Measurements from ENCODE around the gene BCAS3.

BCAS3 gene

DNA sequence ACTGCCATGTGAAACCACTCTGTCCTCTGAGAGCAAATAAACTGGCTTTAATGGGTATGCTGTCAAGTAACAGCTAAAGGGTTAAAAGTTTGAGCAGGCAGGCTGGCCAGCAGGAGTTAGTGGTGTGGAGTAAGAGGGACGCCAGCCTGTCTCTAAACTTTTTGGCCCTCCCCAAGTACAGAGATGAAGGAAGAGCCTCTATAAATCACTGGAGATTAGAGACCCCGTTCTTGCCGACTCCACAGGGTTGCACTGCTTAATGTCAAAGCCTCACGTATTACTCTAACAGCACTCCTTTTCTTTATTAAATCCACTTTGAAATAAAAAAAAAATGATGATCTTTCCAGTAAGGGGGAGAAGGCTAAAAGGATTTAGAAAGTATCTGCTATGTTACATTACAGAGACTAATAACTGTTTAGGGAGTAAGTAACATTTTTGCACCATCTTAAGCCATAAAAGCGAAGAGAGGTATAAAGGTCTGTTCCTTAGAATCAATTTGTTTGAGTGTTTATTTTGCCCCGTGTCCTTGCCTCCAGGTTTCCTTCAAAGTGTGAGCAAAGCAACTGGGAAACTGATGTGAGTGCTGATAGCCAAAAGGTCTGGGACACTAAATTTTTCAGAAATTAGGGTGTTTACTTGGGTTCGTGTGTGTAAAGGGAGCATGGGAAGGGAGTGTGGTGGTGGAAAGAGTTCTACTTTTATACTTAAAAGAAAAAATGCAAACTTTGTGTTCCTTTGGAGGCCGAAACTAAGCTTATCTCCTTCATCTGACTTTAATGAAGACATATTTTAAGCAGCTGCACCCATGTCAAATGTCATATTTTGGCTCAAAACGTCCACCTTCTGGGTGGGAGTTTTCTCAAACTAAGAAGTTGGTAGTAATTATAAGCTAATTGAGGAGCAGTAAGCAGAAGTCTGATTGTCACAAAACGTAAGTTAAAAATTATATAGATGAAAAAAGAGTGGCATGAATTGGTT lies 612.0 kb downstream of the BCAS3 start:
- no peak for DNase-seq (ENCODE audit: low read depth, low spot score)

DNA sequence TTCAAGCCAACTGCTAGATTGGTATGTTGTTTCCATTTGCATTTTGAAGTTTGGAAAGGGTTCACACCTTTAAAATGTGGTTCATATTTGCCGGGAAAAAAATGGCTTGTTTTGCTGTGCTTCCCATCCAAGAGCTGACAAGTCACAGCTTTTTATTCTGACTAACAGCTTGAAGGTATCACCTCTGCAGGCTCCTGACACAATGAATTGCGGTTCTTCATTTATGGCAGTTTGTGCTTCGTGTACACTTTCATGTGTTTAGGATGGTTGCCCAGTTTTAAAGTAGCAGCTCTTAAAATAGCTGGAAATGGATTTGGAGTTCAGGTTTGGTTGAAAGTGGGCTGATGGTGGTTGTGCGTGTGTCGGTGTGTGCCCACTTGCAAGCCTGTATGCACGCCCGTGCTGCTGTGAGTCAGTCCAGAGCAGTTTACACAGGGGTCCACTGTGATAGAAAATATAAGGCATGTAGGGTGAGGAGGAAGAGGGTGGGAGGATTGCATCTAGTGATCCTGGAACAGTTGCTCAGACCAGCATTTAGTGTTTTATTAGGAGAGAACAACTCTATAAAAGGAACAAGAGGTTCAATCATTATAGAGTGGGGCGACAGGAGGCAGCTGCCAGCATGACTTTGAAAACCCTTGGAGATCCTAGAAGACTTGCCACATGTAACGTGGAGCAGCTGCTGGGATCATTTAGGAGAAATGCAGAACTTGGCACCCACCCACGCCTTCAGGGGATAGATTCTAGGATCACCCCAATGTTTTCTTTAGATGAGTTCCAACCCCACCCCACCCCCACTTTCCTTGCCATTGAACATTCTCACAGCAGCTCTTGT lies 614.0 kb downstream of the BCAS3 start:
- DNase-seq (ENCODE audit: low read depth, low spot score) = no peak

DNA sequence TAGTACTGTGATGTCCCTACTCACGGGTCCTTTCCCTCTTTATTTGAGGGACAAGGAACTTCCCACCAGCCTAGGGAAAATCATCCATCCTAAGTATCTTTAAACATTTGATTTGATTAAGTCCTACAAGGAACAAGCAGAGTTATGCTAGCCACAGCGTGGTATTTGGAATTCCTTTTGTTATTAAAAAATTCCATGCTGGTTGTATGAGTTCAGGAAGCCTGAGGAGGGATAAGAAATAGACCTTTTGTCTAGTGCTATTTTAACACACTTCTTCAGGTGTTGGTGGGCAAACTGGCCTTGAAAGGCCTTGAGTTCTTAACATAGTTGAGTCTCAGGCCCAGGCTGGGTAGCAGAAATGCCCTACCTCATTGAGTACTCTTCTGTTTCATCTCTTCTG lies 616.6 kb downstream of the BCAS3 start:
- no peak for DNase-seq (ENCODE audit: low read depth, low spot score)

DNA sequence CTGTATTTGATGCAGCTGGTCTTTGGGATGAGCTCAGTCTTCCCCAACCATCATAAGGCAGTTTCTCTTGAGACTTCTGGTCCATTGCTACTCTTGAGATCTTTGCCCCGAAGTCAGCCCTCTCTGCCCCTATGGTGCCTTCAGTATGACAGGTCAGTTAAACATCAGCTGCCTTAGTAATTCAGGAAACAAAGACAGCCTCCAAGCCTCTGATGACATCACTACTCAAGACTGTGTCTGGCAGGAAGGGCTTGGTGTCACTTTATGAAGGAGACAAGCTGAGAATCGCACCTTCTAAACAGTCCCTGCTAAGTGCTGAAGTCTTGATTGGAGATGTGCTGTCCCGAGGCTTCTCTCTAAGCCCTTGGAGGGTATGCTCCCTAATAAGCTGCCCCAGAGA lies 617.1 kb downstream of the BCAS3 start:
- no peak for DNase-seq (ENCODE audit: low read depth, low spot score)

DNA sequence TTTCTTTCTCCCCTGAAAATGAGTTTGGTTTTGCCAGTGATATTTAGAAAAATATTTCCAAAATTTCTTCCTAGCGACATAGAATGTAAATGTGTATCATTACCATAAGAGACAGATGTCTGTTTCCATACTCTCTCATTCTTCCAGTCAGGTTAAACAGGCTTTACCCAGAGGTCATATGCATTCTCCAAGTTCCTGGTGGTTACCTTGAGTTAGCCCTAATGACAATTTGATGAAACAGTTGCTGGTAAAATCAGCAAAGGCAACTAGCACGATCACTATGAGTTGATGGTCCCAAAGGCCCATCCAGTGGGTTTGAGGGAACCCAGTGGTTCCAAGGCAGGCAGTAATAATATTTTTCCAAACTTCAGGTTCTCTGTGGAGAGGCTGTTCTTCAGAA lies 618.4 kb downstream of the BCAS3 start:
- DNase-seq (ENCODE audit: low read depth, low spot score) = no peak

DNA sequence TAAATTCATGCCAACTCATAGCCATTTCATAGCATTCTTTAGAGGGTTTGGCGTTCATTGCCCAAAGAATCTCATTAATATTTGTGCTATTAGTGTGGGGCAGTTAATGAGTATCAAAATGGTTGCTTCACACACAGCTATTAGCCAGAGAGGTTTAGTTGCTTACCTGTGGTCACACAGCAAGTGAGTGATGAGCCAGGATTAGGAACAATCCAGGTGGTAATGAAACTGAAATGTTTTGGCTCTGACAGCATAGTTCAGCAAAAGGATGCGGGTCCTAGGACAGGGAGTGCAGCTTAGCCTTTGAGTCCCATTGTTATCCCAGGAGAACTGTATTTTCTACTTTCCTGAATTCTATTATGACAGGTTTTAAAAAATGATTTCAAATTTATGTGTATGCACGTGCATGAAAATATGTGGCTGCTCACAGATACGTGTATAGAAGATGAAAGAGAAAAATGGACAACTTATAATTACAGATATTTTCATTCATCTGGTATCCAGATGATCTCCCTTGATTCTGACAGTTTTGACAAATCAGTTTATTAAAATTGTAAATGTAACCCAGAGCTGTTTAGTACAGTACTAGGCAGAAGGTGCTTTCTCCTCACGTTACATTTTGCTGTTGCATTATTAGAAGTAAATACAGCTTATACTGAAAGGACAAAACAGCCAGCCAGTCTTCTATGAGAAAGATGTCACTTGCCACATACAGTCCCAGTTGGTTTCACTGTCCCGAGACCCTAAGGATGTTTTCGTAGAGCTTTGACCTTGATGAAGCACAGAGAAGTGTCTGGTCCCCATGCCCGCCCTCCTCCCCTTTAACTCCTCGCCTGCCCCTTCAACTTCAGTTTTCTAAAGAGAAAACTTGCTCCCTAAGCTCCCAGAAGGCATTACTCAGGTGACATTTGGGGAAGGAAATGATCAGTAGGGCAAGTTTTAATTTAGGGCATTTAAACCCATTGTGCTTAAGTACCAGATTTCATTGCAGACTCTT lies 622.2 kb downstream of the BCAS3 start:
- no peak for DNase-seq (ENCODE audit: low read depth, low spot score)

DNA sequence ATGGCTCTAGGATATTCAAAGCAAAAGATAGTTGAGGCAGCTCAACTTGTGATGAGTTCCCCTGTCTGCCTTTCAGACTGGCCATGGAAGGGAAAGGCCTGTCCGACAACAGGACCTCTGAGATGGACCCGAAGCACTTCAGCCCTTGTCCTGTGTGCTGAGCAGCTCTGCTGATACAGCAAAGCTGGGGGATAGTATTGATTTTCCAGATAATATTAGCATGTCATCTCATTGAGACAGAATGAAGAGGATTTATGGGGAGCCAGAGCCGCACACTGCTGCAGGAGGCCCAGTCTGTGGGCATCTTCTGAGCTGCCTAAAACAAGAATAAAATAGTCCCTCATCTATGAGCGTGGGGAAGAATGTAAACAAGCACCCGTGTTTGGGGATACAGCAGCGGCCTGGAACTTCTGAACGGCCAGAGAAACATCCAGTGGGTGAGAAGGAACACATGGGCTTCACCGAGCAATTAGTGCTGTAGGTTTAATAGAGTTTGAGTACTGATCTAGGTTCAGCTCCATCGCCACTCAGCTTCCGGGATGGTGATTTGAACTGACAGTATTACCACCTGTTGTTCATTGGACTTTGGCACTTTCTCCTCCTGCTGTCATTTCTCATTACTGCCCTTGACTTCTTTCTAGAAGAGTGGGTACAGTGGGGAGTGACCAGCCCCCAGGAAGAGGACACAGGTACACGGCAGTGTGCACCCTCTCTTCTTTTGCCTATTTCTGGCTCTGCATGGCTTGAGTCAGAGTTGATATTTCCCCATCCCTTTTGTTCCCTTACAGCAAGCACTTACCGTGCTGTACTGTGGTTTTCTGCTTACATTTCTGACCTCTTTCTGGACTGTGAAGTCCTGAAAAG lies 625.5 kb downstream of the BCAS3 start:
- DNase-seq (ENCODE audit: low read depth, low spot score) = no peak

GRCh38 chr17:61303817-61304096 lies 626.1 kb downstream of the BCAS3 start:
- no peak for DNase-seq (ENCODE audit: low read depth, low spot score)

DNA sequence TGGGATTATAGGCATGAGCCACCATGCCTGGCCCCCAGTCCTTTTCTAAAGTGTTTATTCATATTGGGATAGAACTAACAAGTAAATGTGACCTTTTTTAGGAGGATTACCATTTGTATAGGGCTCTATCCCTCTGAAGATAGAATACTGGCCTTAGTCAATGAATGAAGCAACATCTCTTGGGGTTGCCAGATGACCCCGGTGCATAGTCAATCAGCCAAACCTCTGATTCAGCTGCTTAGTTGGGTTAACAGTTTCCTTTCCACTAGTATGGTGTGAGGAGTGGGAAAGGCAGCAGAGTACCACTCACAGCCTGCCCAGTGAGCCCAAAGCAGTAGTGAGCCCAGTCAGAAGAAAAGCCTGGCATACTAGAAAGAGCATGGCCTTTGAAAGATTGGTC lies 627.4 kb downstream of the BCAS3 start:
- DNase-seq (ENCODE audit: low read depth, low spot score) = no peak

DNA sequence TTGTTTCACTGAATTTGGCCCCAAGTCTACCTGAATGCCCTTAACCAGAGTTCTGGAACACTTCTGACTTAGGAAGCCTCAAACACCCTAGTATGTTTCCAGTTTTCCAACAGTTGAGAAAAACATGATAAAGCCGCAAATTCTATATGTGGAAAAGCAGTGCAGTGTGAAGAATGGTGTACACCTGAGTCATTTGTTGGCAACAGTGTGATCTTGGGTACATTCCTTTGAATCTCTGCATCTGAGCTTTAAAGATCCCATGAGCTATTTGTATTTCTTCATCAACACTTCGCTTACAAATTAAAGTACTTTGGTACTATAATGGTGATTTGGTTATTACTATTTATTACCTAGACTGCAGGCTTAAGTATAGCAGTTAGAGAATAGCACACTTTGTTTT lies 628.4 kb downstream of the BCAS3 start:
- no peak for DNase-seq (ENCODE audit: low read depth, low spot score)

DNA sequence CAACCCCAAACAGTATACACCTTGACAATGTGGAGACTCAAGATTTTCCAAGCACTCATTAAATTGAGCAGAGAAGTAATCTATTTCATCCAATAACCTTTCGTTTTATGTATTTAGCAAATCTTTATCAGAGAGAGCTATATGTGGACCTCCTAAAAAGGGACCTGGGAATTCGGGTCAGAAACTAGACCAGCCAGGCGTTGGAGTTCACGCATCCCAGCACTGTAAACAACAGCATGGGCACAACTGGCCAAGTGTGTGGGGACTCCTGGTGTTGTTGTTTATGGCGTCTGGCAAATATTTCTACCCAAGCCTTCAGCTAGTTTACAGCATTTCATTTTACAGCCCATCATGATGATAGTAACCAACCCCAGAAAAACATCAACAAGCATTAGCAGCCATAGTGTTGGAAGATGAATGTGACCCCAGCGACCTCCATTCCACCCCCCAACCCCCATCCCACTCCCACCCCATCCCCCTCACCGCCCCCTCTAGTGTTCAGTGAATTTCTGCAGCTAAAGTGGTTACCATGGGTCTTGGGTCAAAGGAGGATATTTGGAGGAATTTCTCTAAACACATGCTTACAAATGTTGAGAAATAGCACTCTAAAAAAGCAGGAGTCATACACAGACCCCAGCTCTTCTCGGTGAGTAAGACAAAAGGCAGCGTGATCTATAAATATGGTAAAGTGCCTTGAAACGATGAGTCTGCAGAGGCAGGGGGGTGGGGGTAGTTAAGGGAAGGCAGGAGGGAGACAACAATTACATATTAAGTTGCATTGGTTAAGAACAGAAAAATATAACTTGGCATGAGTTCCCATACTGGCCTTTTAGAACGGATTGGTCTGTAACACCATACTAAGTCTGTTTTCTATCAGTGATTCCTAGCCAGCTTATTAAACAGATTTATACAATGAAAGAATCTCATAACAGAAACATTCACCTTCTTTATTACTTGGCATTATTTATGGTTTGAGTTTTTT lies 630.5 kb downstream of the BCAS3 start:
- DNase-seq (ENCODE audit: low read depth, low spot score) = peak; percentile 82

DNA sequence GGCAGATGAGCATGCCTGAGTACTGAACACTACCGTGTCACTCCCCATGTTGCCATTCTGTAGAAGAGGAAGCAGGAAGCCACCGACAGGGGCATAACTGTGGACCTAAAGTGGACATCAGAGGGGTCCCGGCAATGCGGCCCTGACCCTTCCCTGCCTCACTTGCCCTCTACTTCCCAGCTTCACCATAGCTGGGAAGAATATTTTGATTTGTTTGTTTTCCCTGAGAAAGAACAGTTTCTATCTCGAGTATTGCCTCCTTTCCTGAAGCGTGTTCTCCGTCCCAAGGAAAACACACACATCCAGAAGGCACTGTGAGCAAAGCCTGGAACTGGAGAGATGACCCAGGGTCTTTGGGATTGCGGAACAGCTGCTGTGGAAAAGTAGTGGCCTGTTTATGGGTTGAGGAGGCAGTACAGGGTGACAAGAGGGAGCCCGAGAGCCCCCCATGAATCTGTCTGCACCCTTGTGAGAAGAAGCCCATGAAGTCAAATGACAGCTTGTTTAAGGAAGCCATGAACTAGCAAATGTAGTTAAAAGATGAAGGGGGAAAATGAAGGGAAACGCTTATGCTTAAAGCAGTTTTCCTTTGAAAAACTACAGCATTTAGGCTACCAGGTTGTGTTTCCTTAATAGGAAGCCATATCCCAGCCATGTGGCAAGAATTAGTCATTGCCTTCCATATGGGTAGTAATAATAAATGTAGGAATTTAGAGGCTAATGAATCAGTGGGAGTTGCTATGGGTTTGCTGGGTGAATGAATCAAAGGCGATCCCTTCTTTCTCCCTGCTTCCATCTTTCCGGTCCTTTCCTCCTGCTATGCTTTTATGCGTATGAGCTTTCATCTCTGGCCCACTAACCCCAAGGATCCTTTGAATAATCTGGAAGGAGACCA lies 632.0 kb downstream of the BCAS3 start:
- no peak for DNase-seq (ENCODE audit: low read depth, low spot score)

GRCh38 chr17:61310590-61310989 lies 632.9 kb downstream of the BCAS3 start:
- DNase-seq (ENCODE audit: low read depth, low spot score) = no peak

GRCh38 chr17:61312406-61313295 lies 635.0 kb downstream of the BCAS3 start:
- no peak for DNase-seq (ENCODE audit: low read depth, low spot score)

DNA sequence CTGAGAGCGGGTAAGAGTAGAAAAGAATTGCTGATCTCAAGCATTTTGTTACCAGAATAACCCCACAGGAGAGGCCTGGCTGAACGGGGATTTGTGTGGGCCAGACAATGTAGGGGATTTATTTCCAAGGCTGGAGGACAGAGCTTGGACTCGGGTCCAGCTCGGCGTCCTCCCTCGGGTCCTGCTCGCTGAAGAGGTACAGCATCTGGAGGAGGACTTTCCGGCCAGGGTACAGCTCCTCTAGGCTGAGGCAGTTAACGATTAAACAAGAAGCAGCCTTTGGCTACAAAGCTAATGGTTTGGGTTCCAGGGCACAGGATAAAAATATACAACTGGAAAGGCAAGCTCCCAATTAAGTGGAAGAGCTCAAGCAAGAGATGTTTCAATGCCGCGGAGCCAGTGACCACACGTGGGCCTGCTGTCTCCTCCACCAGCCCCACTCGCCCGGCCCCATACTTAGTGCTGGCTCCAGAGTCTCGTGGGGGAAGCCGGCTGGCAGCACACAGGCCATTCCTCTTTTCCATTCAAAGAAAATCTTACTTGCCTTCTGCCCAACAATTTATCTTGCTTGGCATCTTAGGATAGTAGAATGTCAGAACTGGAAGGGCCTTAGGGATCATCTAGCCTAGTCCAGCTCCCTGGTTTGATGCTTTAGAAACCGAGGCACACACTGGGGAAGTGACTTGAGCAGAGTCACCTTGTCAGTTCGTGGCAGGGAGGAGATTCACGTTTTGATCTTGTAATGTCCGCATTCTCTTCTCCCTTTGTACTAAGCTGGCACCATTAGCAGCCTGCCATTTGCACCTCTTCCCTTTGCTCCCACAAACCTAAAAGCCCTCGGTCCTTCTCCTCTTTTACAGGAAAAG lies 636.0 kb downstream of the BCAS3 start:
- no peak for DNase-seq (ENCODE audit: low read depth, low spot score)

GRCh38 chr17:61314368-61315078 lies 636.9 kb downstream of the BCAS3 start:
- DNase-seq (ENCODE audit: low read depth, low spot score) = no peak

Data from smooth muscle cell of the brain vasculature (primary cell).